MM.1S (cell line): ENCODE data around the gene ATP8A1.

Source experiments
- CTCF ChIP-seq: fragments of 300-600 bp; sonication (generic); IDR thresholded peaks from 2 replicates; pipeline ENCODE4 v1.5.1; 2016; ENCODE audit warnings: antibody characterized with exemption, low read length, mixed read lengths
- EZH2 ChIP-seq: fragments of 300-600 bp; sonication (generic); optimal IDR thresholded peaks from 2 replicates; pipeline ENCODE3; 2017; ENCODE audit warnings: low read depth, mild to moderate bottlenecking, antibody characterized with exemption, low read length, mixed read lengths

DNA sequence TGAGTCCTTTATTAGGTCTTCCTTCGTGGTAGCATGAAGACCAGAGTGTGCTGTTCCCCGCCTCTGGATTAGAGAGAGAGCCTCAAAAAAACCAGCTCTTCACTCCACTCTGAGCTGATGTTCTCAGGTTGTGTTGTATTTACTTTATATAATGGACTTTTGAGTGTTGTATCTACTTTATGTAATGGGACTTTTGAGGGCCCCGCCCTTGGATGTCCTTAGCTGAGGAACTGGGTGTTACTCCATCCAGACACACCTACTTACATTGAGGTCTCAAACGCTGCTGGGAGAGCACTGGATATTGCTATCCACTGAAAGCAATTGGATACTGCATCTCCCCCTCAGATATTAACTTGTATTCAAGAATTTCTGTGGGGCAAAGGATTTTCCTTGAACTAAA, 28.2 kb downstream of the ATP8A1 start:
- TF ChIP-seq CTCF, result no peak
- no peak for TF ChIP-seq EZH2
